ENCODE data around the gene CATSPERB.

The CATSPERB gene

GRCh38 chr14:91755570-91756295 lies 23.8 kb upstream of the CATSPERB start:
- no peak for DNase-seq
- H3K4me1 ChIP-seq = no peaks in the 10 kb centered on the region
- no peak for TF ChIP-seq CTCF (IDR thresholded peaks at IDR 0.05; ENCODE audit: low read depth, low read length)

DNA sequence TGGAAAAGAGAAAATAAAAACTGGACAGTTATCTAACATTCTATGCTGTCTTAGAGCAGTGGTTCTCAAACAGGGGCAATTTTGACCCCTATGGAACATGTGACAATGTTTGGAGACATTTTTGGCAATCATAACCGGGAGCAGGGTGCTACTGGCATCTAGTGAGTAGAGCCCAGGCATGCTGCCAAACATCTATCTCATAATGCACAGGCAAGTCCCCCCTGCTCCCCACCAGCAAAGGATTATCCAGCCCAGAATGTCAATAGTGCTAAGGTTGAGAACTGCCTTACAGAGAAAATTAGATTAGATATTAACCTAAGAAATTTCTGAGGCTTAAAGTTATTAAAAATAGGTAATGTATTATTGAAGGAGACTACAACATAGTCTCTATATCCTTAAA lies 22.9 kb upstream of the CATSPERB start:
- Histone ChIP-seq H3K36me3 (no peaks in the 10 kb centered on the region), H3K27me3 (no peaks in the 10 kb centered on the region), H3K9me3 (no peaks in the 10 kb centered on the region), H3K4me1 (no peaks in the 10 kb centered on the region), H3K4me3 (ENCODE audit: low read depth, low read length) (no peak overlapping the region)
- DNase-seq = no peak
- no peak for TF ChIP-seq CTCF (IDR thresholded peaks at IDR 0.05; ENCODE audit: low read depth, low read length)

More at GRCh38 chr14:91755570-91756295, 23.8 kb upstream of the CATSPERB start:
- H3K36me3 ChIP-seq = no peaks in the 10 kb centered on the region
- no peak overlapping the region for H3K4me3 ChIP-seq (ENCODE audit: low read depth, low read length)
- H3K9me3 ChIP-seq = no peaks in the 10 kb centered on the region
- no peaks in the 10 kb centered on the region for H3K27me3 ChIP-seq

DNA sequence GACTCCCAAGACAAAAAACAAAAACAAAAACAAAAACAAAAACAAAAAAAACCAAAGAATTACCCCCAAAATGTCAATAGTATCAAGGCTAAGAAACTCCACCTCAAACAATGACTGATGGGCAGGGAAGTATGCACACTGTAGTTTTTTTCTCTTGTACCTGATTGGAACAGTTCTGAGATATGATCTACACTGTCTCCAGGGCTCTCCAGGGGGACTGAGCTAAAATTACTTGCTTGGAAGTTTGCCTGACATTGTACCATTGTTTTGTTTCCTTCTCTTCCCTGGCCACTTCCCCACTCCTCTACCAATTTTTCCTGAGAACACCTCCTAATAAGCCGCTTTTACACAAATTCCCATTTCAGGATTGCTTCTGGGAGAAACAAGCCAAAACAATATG lies 22.3 kb upstream of the CATSPERB start:
- H3K27me3 ChIP-seq = no peaks in the 10 kb centered on the region
- no peak for TF ChIP-seq CTCF (IDR thresholded peaks at IDR 0.05; ENCODE audit: low read depth, low read length)
- DNase-seq = no peak
- no peaks in the 10 kb centered on the region for H3K9me3 ChIP-seq
- H3K4me3 ChIP-seq (ENCODE audit: low read depth, low read length) = no peak overlapping the region
- H3K36me3 ChIP-seq = no peaks in the 10 kb centered on the region
- H3K4me1 ChIP-seq = no peaks in the 10 kb centered on the region

- no peak for DNase-seq
- Histone ChIP-seq H3K9me3 (no peaks in the 10 kb centered on the region), H3K36me3 (no peaks in the 10 kb centered on the region), H3K27me3 (no peaks in the 10 kb centered on the region), H3K4me1 (no peaks in the 10 kb centered on the region), H3K4me3 (ENCODE audit: low read depth, low read length) (no peak overlapping the region)
- TF ChIP-seq CTCF (IDR thresholded peaks at IDR 0.05; ENCODE audit: low read depth, low read length) = no peak
These were observed 21.7 kb upstream of the CATSPERB start for GRCh38 chr14:91753501-91754128.

- Histone ChIP-seq H3K4me1 (no peaks in the 10 kb centered on the region), H3K4me3 (ENCODE audit: low read depth, low read length) (no peak overlapping the region), H3K9me3 (no peaks in the 10 kb centered on the region), H3K27me3 (no peaks in the 10 kb centered on the region), H3K36me3 (no peaks in the 10 kb centered on the region)
- no peak for DNase-seq
- no peak for TF ChIP-seq CTCF (IDR thresholded peaks at IDR 0.05; ENCODE audit: low read depth, low read length)
These were observed 21.1 kb upstream of the CATSPERB start for GRCh38 chr14:91752961-91753360.

DNA sequence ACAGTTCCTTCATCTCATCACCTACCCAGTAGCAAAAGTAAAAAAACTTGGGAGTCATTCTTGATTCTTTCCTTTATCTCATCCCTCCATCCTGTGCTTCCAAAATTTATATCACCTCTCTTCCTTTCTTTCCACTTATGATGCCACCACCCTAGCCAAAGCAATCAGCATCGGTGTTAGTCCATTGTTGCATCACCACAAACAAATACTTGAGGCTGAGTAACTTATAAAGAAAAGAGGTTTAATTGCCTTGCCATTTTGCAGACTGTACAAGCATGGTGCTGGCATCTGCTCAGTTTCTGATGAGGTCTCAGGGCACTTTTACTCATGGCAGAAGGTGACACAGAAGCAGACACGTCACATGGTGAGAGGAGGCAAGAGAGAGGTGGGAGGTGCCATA lies 19.8 kb upstream of the CATSPERB start:
- Histone ChIP-seq H3K4me1 (no peaks in the 10 kb centered on the region), H3K4me3 (ENCODE audit: low read depth, low read length) (no peak overlapping the region), H3K27me3 (no peaks in the 10 kb centered on the region), H3K36me3 (no peaks in the 10 kb centered on the region), H3K9me3 (no peaks in the 10 kb centered on the region)
- no peak for DNase-seq
- no peak for TF ChIP-seq CTCF (IDR thresholded peaks at IDR 0.05; ENCODE audit: low read depth, low read length)
